CD4-positive, alpha-beta T cell treated with Interleukin-1 beta for 1 hour (primary cell): ENCODE results near the gene CCDC142.

Experiments used
- DNase-seq, 2 donors: peaks; one replicate each; pipeline ENCODE4 v3.0.0-alpha.2; 2020 to 2022

Gene CCDC142

GRCh38 chr2:74482801-74483674, at the start of gene CCDC142, which contains the start of gene TTC31:
TSS of gene CCDC142 (minus strand) at chr2:74482998. CDS start at chr2:74482837, 161 bp downstream.
TSS of gene TTC31 (plus strand) at chr2:74483081. CDS start at chr2:74483096, 15 bp downstream.
- peak; percentile 93 to 95 for DNase-seq

GRCh38 chr2:74532222-74532621, 49.4 kb upstream of the CCDC142 start:
- peak in 1 of 2 donors; percentile 59 for DNase-seq

- DNase-seq: no peak
Observed at GRCh38 chr2:74531666-74532065, 48.9 kb upstream of the CCDC142 start.

- DNase-seq: peak; percentile 66 to 70
Observed at GRCh38 chr2:74530239-74531187, 47.7 kb upstream of the CCDC142 start.

- DNase-seq: peak; percentile 89 to 94
Observed at GRCh38 chr2:74529357-74530238, 46.8 kb upstream of the CCDC142 start, which contains the start of the genes AUP1 and HTRA2. TSS of gene AUP1 (minus strand) at chr2:74529706. CDS start at chr2:74529629, 77 bp downstream. TSS of gene HTRA2 (plus strand) at chr2:74529933. CDS start at chr2:74530007, 74 bp downstream.

GRCh38 chr2:74528600-74529356, 46.0 kb upstream of the CCDC142 start:
- DNase-seq: peak in 1 of 2 donors; percentile 13

GRCh38 chr2:74527741-74528140, 44.9 kb upstream of the CCDC142 start:
- no peak for DNase-seq

GRCh38 chr2:74526649-74527230, 43.9 kb upstream of the CCDC142 start:
- DNase-seq: no peak

GRCh38 chr2:74525717-74526648, 43.2 kb upstream of the CCDC142 start, which contains the start of gene DQX1:
TSS of gene DQX1 (minus strand) at chr2:74526231. CDS start at chr2:74525729, 502 bp downstream.
- peak; percentile 48 to 66 for DNase-seq

- no peak for DNase-seq
Observed at GRCh38 chr2:74524955-74525716, 42.3 kb upstream of the CCDC142 start.

GRCh38 chr2:74524005-74524404, 41.2 kb upstream of the CCDC142 start:
- DNase-seq: no peak

- no peak for DNase-seq
Observed at GRCh38 chr2:74522516-74522915, 39.7 kb upstream of the CCDC142 start.

GRCh38 chr2:74516650-74517049, 33.9 kb upstream of the CCDC142 start:
- DNase-seq: no peak

GRCh38 chr2:74515981-74516633, 33.3 kb upstream of the CCDC142 start:
- DNase-seq: peak; percentile 78 to 80

GRCh38 chr2:74515271-74515980, 32.6 kb upstream of the CCDC142 start:
- DNase-seq: no peak

- no peak for DNase-seq
Observed at GRCh38 chr2:74514368-74515270, 31.8 kb upstream of the CCDC142 start, which contains the start of gene TLX2. TSS of gene TLX2 (plus strand) at chr2:74514450. CDS start at chr2:74514807, 357 bp downstream.
